ENCODE measurements around the gene NSFL1C.
"Not testable (repeated sequence)": the region's sequence is repeated elsewhere in the genome, so short reads cannot be mapped to it uniquely, and the experiment has no call there.

NSFL1C gene

DNA sequence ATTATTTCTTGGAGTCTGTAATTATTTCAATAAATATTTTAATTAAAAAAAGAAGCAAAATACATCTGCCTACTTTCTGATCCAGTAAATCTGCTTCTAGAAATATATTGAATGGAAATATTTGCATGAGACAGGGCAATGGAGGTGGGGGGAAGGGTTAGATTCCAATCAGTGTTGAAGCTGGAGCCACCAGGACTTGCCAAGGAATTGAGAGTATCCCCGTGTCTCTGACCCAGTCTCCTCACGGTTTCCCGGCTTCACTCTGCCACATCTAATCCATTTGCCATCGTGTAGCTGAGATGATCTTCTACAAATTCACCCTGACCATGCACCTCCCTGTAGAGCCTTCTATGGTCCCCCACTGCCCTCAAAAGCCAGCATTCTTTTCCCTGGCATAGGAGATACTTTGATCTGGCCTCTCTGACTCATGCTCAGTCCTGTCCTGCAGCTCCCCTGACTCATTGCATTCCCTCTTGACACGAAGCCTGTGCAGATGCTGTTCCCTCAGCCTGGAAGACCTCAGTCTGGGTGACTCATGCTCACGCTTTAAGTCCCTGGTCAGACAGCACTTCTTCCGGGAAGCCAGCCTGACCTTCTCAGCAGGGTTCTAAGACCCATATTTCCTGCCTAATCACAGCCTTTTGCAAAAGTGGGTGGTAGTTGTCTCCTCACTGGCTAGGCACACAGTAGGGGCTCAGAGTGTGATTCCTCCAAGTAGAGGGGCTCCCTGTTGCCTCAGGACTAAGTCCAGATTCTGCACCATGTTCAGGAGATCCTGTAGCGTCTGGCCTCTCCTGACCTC is 50.8 kb downstream of the NSFL1C start:
- H3K4me1 ChIP-seq (ENCODE audit: control insufficient read depth, insufficient read depth, low read length) = no peaks in the 10 kb centered on the region
- H3K4me3 ChIP-seq (ENCODE audit: insufficient read depth, low read depth, low read length) = no peak overlapping the region
- H3K36me3 ChIP-seq (ENCODE audit: control insufficient read depth, insufficient read depth, low read length) = no peaks in the 10 kb centered on the region
- WGBS, 2 experiments = 82 to 83% methylated on average over 8 of the region's 8 CpGs
- no peaks in the 10 kb centered on the region for H3K9me3 ChIP-seq (ENCODE audit: control insufficient read depth, low read length)
- H3K27ac ChIP-seq (ENCODE audit: insufficient read depth, low read depth, low read length, poor library complexity, severe bottlenecking) = no peak overlapping the region
- no peaks in the 10 kb centered on the region for H3K27me3 ChIP-seq (ENCODE audit: control insufficient read depth, insufficient read depth, low read length, poor library complexity, severe bottlenecking)

DNA sequence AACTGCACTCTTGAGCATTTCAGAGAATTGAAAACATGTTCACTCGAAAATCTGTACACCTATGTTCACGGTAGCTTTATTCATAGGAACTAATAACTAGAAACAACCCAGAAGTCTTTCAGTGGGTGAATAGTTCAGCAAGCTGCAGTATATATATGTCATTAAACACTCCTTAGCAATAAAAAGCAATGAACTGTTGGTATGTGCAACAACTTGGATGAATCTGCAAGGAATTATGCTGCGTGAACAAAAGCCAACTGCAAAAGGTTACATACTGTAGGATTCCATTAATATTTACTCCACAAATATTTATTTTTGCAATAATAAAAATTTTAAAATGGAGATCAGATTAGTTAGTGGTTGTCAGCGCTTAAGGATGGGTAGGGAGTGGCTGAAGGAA is 51.7 kb downstream of the NSFL1C start:
- H3K9me3 ChIP-seq (ENCODE audit: control insufficient read depth, low read length) = no peaks in the 10 kb centered on the region
- 92 to 98% methylated on average over 3 to 4 of the region's 4 CpGs for WGBS, 2 experiments
- no peak overlapping the region for H3K4me3 ChIP-seq (ENCODE audit: insufficient read depth, low read depth, low read length)
- H3K27me3 ChIP-seq (ENCODE audit: control insufficient read depth, insufficient read depth, low read length, poor library complexity, severe bottlenecking) = no peaks in the 10 kb centered on the region
- H3K4me1 ChIP-seq (ENCODE audit: control insufficient read depth, insufficient read depth, low read length) = no peaks in the 10 kb centered on the region
- no peaks in the 10 kb centered on the region for H3K36me3 ChIP-seq (ENCODE audit: control insufficient read depth, insufficient read depth, low read length)
- H3K27ac ChIP-seq (ENCODE audit: insufficient read depth, low read depth, low read length, poor library complexity, severe bottlenecking) = no peak overlapping the region

DNA sequence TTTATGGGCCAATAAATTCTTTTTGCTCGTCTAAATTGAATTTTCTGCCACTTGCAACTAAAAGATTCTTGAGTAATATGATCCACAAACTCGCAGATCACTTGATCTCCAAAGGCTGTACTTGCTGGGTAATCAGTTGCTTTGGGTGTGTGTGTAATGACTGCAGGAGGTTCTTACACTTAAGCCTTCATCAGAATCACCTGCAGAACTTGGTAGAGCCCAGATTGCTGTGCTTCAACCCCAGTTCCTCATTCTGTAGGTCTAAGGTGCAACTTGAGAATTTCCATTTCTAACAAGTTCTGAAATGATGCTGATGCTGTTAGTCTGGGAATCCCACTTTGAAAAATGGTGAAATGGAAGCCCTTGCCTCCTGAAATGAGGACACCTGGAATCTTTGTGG is 60.8 kb downstream of the NSFL1C start:
- H3K9me3 ChIP-seq (ENCODE audit: control insufficient read depth, low read length) = no peaks in the 10 kb centered on the region
- no peaks in the 10 kb centered on the region for H3K4me1 ChIP-seq (ENCODE audit: control insufficient read depth, insufficient read depth, low read length)
- H3K27ac ChIP-seq (ENCODE audit: insufficient read depth, low read depth, low read length, poor library complexity, severe bottlenecking) = no peak overlapping the region
- no peaks in the 10 kb centered on the region for H3K27me3 ChIP-seq (ENCODE audit: control insufficient read depth, insufficient read depth, low read length, poor library complexity, severe bottlenecking)
- 81 to 90% methylated on average over 2 of the region's 2 CpGs for WGBS, 2 experiments
- no peak overlapping the region for H3K4me3 ChIP-seq (ENCODE audit: insufficient read depth, low read depth, low read length)
- no peaks in the 10 kb centered on the region for H3K36me3 ChIP-seq (ENCODE audit: control insufficient read depth, insufficient read depth, low read length)

DNA sequence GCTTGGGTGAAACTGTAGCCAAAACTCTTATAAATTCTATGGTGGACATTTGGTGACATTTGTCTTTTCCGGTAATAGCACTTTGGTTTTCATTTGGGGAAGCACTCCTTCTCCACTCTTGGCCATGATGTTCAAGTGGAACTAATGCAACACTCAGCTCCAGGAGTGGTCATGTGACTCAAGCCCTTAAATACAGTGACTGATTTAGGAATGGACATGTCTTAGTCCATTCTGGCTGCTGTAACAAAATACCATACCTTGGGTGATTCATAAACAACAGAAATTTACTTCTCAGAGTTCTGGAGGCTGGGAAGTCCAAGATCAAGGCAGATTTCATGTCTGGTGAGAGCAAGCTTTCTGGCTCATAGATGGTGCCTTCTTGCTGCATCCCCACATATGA is 63.0 kb downstream of the NSFL1C start:
- Histone ChIP-seq H3K4me3 (ENCODE audit: insufficient read depth, low read depth, low read length) (no peak overlapping the region), H3K36me3 (ENCODE audit: control insufficient read depth, insufficient read depth, low read length) (no peaks in the 10 kb centered on the region), H3K9me3 (ENCODE audit: control insufficient read depth, low read length) (no peaks in the 10 kb centered on the region), H3K27me3 (ENCODE audit: control insufficient read depth, insufficient read depth, low read length, poor library complexity, severe bottlenecking) (peaks cover 5% of the 10 kb centered on the region), H3K4me1 (ENCODE audit: control insufficient read depth, insufficient read depth, low read length) (no peaks in the 10 kb centered on the region), H3K27ac (ENCODE audit: insufficient read depth, low read depth, low read length, poor library complexity, severe bottlenecking) (no peak overlapping the region)
- WGBS, 2 experiments = 46 to 63% methylated on average over 1 of the region's 1 CpG

DNA sequence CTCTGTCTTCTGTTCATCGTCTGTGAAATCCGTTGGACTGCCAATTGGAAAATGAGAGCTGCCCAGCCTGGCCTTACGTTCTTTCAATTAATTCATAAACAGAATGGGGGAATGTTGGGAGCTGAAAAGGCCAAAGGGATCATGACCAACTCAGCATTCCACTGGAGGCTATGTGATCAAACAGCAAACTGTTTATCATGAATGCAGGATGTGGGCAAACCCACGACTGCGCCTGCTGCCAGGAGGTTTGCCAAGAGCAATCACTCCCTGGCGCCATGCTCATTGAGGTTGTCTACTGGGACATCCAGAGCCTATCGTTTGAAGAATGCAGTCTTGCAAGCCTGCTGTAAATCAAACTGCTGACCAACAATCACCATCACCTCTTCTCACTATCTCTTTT is 64.5 kb downstream of the NSFL1C start:
- H3K27me3 ChIP-seq (ENCODE audit: control insufficient read depth, insufficient read depth, low read length, poor library complexity, severe bottlenecking) = peaks cover 5% of the 10 kb centered on the region
- H3K27ac ChIP-seq (ENCODE audit: insufficient read depth, low read depth, low read length, poor library complexity, severe bottlenecking) = no peak overlapping the region
- WGBS, 2 experiments = 92% methylated on average over 7 of the region's 7 CpGs

DNA sequence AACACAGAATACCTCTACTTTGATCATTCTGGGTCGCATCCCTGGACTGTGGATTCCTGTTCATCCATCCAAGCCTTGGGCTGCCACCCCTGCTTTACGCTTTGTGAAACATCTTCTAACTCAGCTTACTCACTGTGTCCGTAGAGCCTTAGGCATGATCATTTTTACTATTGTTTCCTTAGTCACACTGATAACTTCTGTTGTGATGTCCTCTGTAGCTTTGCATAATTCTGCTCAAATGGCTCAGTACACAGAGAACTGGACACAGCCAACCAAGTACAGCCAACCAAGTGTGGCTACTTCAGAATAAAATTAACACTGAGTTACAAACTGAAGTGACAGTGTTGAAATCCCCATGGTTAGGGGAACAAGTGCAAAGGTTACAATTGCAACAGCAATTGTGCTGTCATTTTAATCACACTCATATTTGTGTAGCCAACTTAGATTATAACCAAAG is 65.2 kb downstream of the NSFL1C start:
- no peak overlapping the region for H3K27ac ChIP-seq (ENCODE audit: insufficient read depth, low read depth, low read length, poor library complexity, severe bottlenecking)
- H3K36me3 ChIP-seq (ENCODE audit: control insufficient read depth, insufficient read depth, low read length) = no peaks in the 10 kb centered on the region
- H3K9me3 ChIP-seq (ENCODE audit: control insufficient read depth, low read length) = no peaks in the 10 kb centered on the region
- WGBS, 2 experiments = 95 to 96% methylated on average over 3 of the region's 3 CpGs
- no peak overlapping the region for H3K4me3 ChIP-seq (ENCODE audit: insufficient read depth, low read depth, low read length)
- peaks cover 11% of the 10 kb centered on the region for H3K27me3 ChIP-seq (ENCODE audit: control insufficient read depth, insufficient read depth, low read length, poor library complexity, severe bottlenecking)
- no peaks in the 10 kb centered on the region for H3K4me1 ChIP-seq (ENCODE audit: control insufficient read depth, insufficient read depth, low read length)

More for the DNA sequence above, 64.5 kb downstream of the NSFL1C start:
- Histone ChIP-seq H3K4me3 (ENCODE audit: insufficient read depth, low read depth, low read length) (no peak overlapping the region), H3K9me3 (ENCODE audit: control insufficient read depth, low read length) (no peaks in the 10 kb centered on the region), H3K4me1 (ENCODE audit: control insufficient read depth, insufficient read depth, low read length) (no peaks in the 10 kb centered on the region), H3K36me3 (ENCODE audit: control insufficient read depth, insufficient read depth, low read length) (no peaks in the 10 kb centered on the region)

DNA sequence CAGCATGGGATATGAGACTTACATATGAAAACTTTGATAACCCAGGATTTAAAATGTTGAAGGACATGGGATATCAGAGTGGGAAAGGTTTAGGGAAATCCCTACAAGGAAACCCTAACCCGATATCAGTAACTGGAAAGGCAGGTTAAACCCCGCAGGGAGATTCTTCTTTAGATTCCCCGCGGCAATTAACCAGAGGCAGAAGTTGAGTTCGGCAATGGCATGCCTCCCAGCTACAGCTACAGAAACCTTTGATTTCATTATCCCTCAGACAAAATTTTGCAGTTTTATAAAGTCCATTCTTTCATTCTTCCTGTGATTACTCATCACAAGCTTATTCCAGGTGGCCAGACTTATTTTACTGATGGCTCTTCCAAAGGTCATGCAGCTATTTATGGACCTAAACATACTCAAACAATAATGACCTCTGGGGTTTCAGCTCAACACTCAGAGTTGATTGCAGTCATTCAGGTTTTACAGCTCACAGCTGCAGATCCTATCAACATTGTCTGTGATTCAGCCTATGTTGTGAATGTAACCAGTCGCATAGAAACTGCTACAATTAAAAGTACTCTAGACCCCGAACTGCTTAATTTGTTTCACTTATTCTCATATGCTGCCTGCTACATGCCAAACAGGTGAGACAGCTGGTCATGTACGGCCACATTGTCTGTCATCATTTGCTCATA is 66.8 kb downstream of the NSFL1C start:
- WGBS, 2 experiments = 87 to 91% methylated on average over 8 of the region's 8 CpGs
- peaks cover 28% of the 10 kb centered on the region for H3K27me3 ChIP-seq (ENCODE audit: control insufficient read depth, insufficient read depth, low read length, poor library complexity, severe bottlenecking)
- not testable (repeated sequence) for H3K4me1 ChIP-seq (ENCODE audit: control insufficient read depth, insufficient read depth, low read length); H3K27ac ChIP-seq (ENCODE audit: insufficient read depth, low read depth, low read length, poor library complexity, severe bottlenecking); H3K36me3 ChIP-seq (ENCODE audit: control insufficient read depth, insufficient read depth, low read length); H3K4me3 ChIP-seq (ENCODE audit: insufficient read depth, low read depth, low read length); H3K9me3 ChIP-seq (ENCODE audit: control insufficient read depth, low read length)

DNA sequence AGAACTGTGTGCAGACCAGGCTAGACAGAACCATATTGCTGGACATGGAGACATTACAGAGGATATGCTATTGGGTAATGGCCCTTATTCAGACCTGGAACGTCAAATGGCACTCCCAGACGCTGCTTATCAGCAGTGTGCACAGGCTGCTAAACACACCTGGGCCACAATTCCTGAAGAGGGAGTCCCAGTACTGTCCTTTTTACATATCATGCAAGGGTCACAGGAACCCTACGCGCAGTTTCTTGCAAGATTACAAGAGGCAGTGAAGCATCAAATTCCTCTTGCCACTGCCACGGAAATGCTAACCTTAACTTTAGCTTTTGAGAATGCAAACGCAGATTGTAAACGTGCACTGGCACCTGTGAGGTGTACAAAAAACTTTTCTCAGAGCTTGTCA is 68.5 kb downstream of the NSFL1C start:
- not testable (repeated sequence) for H3K4me3 ChIP-seq (ENCODE audit: insufficient read depth, low read depth, low read length); H3K27ac ChIP-seq (ENCODE audit: insufficient read depth, low read depth, low read length, poor library complexity, severe bottlenecking); H3K36me3 ChIP-seq (ENCODE audit: control insufficient read depth, insufficient read depth, low read length); H3K9me3 ChIP-seq (ENCODE audit: control insufficient read depth, low read length); H3K4me1 ChIP-seq (ENCODE audit: control insufficient read depth, insufficient read depth, low read length)
- WGBS, 2 experiments = 85 to 87% methylated on average over 7 of the region's 7 CpGs
- H3K27me3 ChIP-seq (ENCODE audit: control insufficient read depth, insufficient read depth, low read length, poor library complexity, severe bottlenecking) = peaks cover 38% of the 10 kb centered on the region

DNA sequence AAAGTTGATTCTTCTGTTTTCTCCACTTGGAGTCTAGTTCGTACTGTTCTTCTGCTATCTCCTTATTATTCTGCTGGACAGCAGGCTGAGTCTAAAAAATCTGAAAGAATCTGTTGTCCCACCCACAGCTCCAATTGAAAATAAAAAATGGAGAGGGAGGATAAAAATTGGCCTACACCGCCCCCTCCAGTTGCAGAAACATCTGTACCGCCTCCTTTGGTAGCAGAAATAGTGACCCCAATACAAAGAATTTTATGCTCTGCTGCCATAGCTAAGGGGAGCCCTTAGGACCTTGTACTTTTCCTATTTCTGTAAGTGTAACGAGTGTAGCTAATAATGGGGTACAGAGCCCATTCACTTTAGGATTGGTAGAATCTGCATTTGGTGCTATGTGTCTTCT is 68.9 kb downstream of the NSFL1C start:
- H3K4me3 ChIP-seq (ENCODE audit: insufficient read depth, low read depth, low read length) = no peak overlapping the region
- peaks cover 38% of the 10 kb centered on the region for H3K27me3 ChIP-seq (ENCODE audit: control insufficient read depth, insufficient read depth, low read length, poor library complexity, severe bottlenecking)
- H3K36me3 ChIP-seq (ENCODE audit: control insufficient read depth, insufficient read depth, low read length) = no peaks in the 10 kb centered on the region
- WGBS, 2 experiments = 88 to 89% methylated on average over 4 of the region's 4 CpGs
- no peaks in the 10 kb centered on the region for H3K9me3 ChIP-seq (ENCODE audit: control insufficient read depth, low read length)
- no peaks in the 10 kb centered on the region for H3K4me1 ChIP-seq (ENCODE audit: control insufficient read depth, insufficient read depth, low read length)
- H3K27ac ChIP-seq (ENCODE audit: insufficient read depth, low read depth, low read length, poor library complexity, severe bottlenecking) = no peak overlapping the region

DNA sequence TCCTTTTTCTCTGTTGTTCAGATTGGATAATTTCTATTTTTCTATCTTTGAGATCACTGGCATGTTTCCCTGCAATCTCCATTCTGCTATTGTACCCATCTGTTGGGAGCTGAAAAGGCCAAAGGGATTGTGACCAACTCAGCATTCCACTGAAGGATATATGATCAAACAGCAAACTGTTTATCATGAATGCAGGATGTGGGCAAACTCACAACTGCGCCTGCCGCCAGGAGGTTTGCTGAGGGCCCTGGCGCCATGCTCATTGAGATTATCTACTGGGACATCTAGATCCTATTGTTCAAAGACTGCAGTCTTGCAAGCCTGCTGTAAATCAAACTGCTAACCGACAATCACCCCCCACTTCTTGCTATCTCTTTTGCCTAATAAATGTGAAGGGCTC is 69.9 kb downstream of the NSFL1C start:
- peaks cover 38% of the 10 kb centered on the region for H3K27me3 ChIP-seq (ENCODE audit: control insufficient read depth, insufficient read depth, low read length, poor library complexity, severe bottlenecking)
- WGBS, 2 experiments = 80 to 83% methylated on average over 4 of the region's 4 CpGs
- no peaks in the 10 kb centered on the region for H3K9me3 ChIP-seq (ENCODE audit: control insufficient read depth, low read length)
- H3K4me3 ChIP-seq (ENCODE audit: insufficient read depth, low read depth, low read length) = no peak overlapping the region
- no peaks in the 10 kb centered on the region for H3K4me1 ChIP-seq (ENCODE audit: control insufficient read depth, insufficient read depth, low read length)
- no peak overlapping the region for H3K27ac ChIP-seq (ENCODE audit: insufficient read depth, low read depth, low read length, poor library complexity, severe bottlenecking)
- H3K36me3 ChIP-seq (ENCODE audit: control insufficient read depth, insufficient read depth, low read length) = no peaks in the 10 kb centered on the region
